ENCODE data around the gene SERPINA4. TPM values are rescaled to one million over a fixed set of nuclear protein-coding genes. Genes with fewer than 3 reads are reported as not detected.

SERPINA4 gene
- total RNA-seq, 1 donor from 2014 or later, result not detected

DNA sequence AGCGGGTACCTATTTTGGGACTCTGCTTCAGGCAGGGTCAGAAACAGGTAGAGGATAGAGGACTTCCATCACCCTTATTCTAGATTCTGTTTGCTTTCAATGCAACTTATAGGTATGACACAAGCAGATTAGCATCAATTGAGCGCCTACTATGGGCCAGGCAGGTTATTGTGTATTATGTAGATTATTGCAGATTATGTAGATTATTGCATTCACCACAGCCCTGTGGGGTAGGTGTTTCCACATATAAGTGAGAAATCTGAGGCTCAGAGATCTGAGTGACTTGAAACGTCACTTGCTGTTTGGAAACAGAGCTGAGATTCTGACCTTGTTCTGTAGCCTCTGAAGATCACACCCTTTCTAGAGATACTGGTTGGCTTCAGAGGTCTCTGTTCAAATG lies 25.7 kb upstream of the SERPINA4 start:
- H3K27ac Mint-ChIP-seq, result no peak overlapping the region
- no peaks in the 10 kb centered on the region for H3K36me3 Mint-ChIP-seq
- H3K27me3 Mint-ChIP-seq (ENCODE audit: insufficient read depth, low read depth), result peaks cover 9% of the 10 kb centered on the region
- H3K4me1 Mint-ChIP-seq, result peaks cover 13% of the 10 kb centered on the region
- DNase-seq (ENCODE audit: low spot score), result no peak
- H3K4me1 ChIP-seq, result no peaks in the 10 kb centered on the region
- H3K36me3 ChIP-seq, result no peaks in the 10 kb centered on the region
- no peaks in the 10 kb centered on the region for H4K20me1 ChIP-seq (ENCODE audit: low read depth)
- H3K27ac ChIP-seq, result no peak overlapping the region
- no peak overlapping the region for H3K4me3 ChIP-seq
- no peaks in the 10 kb centered on the region for H3K27me3 ChIP-seq
- H3K9ac ChIP-seq, result no peak overlapping the region
- H3F3A ChIP-seq (ENCODE audit: low read depth), result no peaks in the 10 kb centered on the region
- no peak overlapping the region for H2AFZ ChIP-seq (replicated peaks)
- H3K9me3 ChIP-seq (ENCODE audit: low read depth), result no peaks in the 10 kb centered on the region
- no peak overlapping the region for H3K4me3 Mint-ChIP-seq
- no peaks in the 10 kb centered on the region for H3K9me3 Mint-ChIP-seq
- H3K79me2 ChIP-seq (ENCODE audit: low read depth), result no peaks in the 10 kb centered on the region
- no peak overlapping the region for H3K4me2 ChIP-seq
- no peak for TF ChIP-seq EZH2 (IDR thresholded peaks at IDR 0.05)
- TF ChIP-seq, protein P1, sequence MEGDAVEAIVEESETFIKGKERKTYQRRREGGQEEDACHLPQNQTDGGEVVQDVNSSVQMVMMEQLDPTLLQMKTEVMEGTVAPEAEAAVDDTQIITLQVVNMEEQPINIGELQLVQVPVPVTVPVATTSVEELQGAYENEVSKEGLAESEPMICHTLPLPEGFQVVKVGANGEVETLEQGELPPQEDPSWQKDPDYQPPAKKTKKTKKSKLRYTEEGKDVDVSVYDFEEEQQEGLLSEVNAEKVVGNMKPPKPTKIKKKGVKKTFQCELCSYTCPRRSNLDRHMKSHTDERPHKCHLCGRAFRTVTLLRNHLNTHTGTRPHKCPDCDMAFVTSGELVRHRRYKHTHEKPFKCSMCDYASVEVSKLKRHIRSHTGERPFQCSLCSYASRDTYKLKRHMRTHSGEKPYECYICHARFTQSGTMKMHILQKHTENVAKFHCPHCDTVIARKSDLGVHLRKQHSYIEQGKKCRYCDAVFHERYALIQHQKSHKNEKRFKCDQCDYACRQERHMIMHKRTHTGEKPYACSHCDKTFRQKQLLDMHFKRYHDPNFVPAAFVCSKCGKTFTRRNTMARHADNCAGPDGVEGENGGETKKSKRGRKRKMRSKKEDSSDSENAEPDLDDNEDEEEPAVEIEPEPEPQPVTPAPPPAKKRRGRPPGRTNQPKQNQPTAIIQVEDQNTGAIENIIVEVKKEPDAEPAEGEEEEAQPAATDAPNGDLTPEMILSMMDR (IDR thresholded peaks at IDR 0.05), result no peak
- no peak for TF ChIP-seq EZH2phosphoT487 (IDR thresholded peaks at IDR 0.05)

DNA sequence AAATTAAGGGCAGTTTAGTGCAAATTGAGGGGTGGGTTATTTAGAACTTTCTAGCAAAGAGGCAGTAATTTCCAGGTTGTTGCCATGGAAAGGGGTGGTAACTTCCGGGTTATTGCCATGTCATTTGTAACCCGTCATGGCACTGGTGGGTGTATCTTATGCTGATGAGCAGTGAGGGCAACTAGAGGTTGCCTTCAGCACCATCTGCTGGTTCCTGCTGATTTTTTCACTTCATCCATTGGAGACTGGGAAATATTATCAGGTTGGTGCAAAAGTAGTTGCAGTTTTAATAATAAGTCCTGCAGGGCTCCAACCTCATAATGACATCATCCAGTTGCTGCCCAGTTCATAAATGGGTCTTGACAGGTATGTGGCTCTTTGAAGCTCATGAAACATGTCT lies 24.4 kb upstream of the SERPINA4 start:
- Mint-ChIP-seq H3K4me3 (no peak overlapping the region), H3K36me3 (no peaks in the 10 kb centered on the region), H3K27me3 (ENCODE audit: insufficient read depth, low read depth) (peaks cover 9% of the 10 kb centered on the region), H3K4me1 (peaks cover 18% of the 10 kb centered on the region), H3K27ac (no peak overlapping the region), H3K9me3 (no peaks in the 10 kb centered on the region)
- no peak for DNase-seq (ENCODE audit: low spot score)
- Histone ChIP-seq H2AFZ (replicated peaks) (no peak overlapping the region), H3K27ac (no peak overlapping the region), H3K9ac (no peak overlapping the region), H3K9me3 (ENCODE audit: low read depth) (no peaks in the 10 kb centered on the region), H3K4me2 (no peak overlapping the region), H3F3A (ENCODE audit: low read depth) (no peaks in the 10 kb centered on the region), H3K27me3 (no peaks in the 10 kb centered on the region), H3K4me1 (peaks cover 4% of the 10 kb centered on the region), H4K20me1 (ENCODE audit: low read depth) (no peaks in the 10 kb centered on the region), H3K4me3 (no peak overlapping the region), H3K36me3 (no peaks in the 10 kb centered on the region), H3K79me2 (ENCODE audit: low read depth) (no peaks in the 10 kb centered on the region)
- TF ChIP-seq EZH2 (IDR thresholded peaks at IDR 0.05) (no peak), EZH2phosphoT487 (IDR thresholded peaks at IDR 0.05) (no peak)
- TF ChIP-seq, protein P1 (IDR thresholded peaks at IDR 0.05), result no peak

DNA sequence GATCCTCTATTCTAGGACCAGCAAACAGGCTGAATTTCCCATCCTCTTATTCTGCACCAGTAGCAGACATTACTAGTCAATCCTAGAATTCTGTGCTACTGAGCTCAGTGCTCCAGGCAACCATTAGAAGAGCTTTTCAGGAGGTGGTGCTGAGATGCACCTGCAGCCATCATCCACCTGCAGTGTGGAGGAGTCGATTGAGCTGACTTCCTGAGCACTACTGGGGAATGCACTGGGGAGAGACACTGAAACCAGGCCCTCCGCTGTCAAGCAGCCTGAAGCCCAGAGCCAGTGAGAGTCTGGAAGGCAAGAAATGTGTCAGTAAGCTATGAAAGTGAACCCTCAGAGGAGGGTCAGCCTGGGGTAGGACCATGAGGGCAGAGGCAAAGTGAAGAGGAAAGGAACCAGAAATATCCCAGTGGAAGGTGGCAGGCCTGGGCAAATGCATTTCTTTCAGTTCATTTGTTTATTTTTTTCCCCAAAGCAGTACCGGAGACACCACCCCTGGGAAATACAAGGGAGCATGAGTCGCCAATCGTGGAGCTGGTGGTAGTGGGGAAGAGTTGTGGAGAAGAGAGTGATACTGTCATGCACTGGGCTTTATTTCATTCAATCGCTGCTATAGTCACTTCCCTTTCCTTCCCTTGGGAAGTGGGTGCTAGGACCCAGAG lies 23.0 kb upstream of the SERPINA4 start:
- TF ChIP-seq EZH2phosphoT487 (IDR thresholded peaks at IDR 0.05), result no peak
- TF ChIP-seq, protein P1 (IDR thresholded peaks at IDR 0.05), result no peak
- no peak for TF ChIP-seq EZH2 (IDR thresholded peaks at IDR 0.05)
- H3K4me3 ChIP-seq, result no peak overlapping the region
- H3K79me2 ChIP-seq (ENCODE audit: low read depth), result no peaks in the 10 kb centered on the region
- no peaks in the 10 kb centered on the region for H3K27me3 ChIP-seq
- Mint-ChIP-seq H3K27ac (no peak overlapping the region), H3K4me1 (peaks cover 22% of the 10 kb centered on the region), H3K9me3 (no peaks in the 10 kb centered on the region), H3K4me3 (no peak overlapping the region), H3K36me3 (no peaks in the 10 kb centered on the region), H3K27me3 (ENCODE audit: insufficient read depth, low read depth) (peaks cover 11% of the 10 kb centered on the region)
- no peak for DNase-seq (ENCODE audit: low spot score)
- no peaks in the 10 kb centered on the region for H3K36me3 ChIP-seq
- no peak overlapping the region for H3K4me2 ChIP-seq
- no peak overlapping the region for H2AFZ ChIP-seq (replicated peaks)
- H3F3A ChIP-seq (ENCODE audit: low read depth), result no peaks in the 10 kb centered on the region
- no peak overlapping the region for H3K9ac ChIP-seq
- H3K4me1 ChIP-seq, result peaks cover 4% of the 10 kb centered on the region
- H3K9me3 ChIP-seq (ENCODE audit: low read depth), result no peaks in the 10 kb centered on the region
- no peaks in the 10 kb centered on the region for H4K20me1 ChIP-seq (ENCODE audit: low read depth)
- H3K27ac ChIP-seq, result no peak overlapping the region

Measured in neural progenitor cell (in vitro differentiated cells).